ENCODE data around the gene XXYLT1. TPM values are rescaled to one million over a fixed set of nuclear protein-coding genes. Genes with fewer than 3 reads are reported as not detected.

XXYLT1 gene
- total and polyA plus RNA-seq, 9 of the 15 experiments (the other 6 are each of a cell fraction or from before 2014, with no cell fraction given) = 1.9 to 18.9 (median 15.0) TPM

- 0 out of 2 replicates have a peak, but pooled peaks have one; percentile 7 for TF ChIP-seq ZBTB9 (CRISPR knock-in tag; IDR thresholded peaks at IDR 0.05)
- no peak for TF ChIP-seq ZNF444 (CRISPR knock-in tag; IDR thresholded peaks at IDR 0.05)
- no peak for TF ChIP-seq MAFF (IDR thresholded peaks at IDR 0.05; ENCODE audit: low read length)
- 0 out of 2 replicates have a peak, but pooled peaks have one; percentile 23 for TF ChIP-seq ZNF436 (CRISPR knock-in tag; IDR thresholded peaks at IDR 0.05)
- TF ChIP-seq JUN (IDR thresholded peaks at IDR 0.05; ENCODE audit: borderline replicate concordance, low read depth, low read length) = no peak; the same call in 1 of the 2 replicates
- peak; percentile 60; the same call in 1 of the 2 replicates for TF ChIP-seq JUN (CRISPR knock-in tag; IDR thresholded peaks at IDR 0.05; ENCODE audit: borderline replicate concordance)
- no peak for TF ChIP-seq ZNF766 (CRISPR knock-in tag; conservative IDR thresholded peaks at IDR 0.05)
- TF ChIP-seq CHCHD3 (CRISPR knock-in tag; IDR thresholded peaks at IDR 0.05) = no peak
- TF ChIP-seq ZNF586 (CRISPR knock-in tag; conservative IDR thresholded peaks at IDR 0.05) = no peak
- TF ChIP-seq, protein P1, sequence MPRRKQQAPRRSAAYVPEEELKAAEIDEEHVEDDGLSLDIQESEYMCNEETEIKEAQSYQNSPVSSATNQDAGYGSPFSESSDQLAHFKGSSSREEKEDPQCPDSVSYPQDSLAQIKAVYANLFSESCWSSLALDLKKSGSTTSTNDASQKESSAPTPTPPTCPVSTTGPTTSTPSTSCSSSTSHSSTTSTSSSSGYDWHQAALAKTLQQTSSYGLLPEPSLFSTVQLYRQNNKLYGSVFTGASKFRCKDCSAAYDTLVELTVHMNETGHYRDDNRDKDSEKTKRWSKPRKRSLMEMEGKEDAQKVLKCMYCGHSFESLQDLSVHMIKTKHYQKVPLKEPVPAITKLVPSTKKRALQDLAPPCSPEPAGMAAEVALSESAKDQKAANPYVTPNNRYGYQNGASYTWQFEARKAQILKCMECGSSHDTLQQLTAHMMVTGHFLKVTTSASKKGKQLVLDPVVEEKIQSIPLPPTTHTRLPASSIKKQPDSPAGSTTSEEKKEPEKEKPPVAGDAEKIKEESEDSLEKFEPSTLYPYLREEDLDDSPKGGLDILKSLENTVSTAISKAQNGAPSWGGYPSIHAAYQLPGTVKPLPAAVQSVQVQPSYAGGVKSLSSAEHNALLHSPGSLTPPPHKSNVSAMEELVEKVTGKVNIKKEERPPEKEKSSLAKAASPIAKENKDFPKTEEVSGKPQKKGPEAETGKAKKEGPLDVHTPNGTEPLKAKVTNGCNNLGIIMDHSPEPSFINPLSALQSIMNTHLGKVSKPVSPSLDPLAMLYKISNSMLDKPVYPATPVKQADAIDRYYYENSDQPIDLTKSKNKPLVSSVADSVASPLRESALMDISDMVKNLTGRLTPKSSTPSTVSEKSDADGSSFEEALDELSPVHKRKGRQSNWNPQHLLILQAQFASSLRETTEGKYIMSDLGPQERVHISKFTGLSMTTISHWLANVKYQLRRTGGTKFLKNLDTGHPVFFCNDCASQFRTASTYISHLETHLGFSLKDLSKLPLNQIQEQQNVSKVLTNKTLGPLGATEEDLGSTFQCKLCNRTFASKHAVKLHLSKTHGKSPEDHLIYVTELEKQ (CRISPR knock-in tag; IDR thresholded peaks at IDR 0.05) = no peak
- TF ChIP-seq DNMT1 (IDR thresholded peaks at IDR 0.05) = 0 out of 2 replicates have a peak, but pooled peaks have one; percentile 53
- no peak for TF ChIP-seq PCBP2 (IDR thresholded peaks at IDR 0.05; ENCODE audit: low read depth, low read length, poor library complexity, severe bottlenecking)
- TF ChIP-seq NR2C2 (CRISPR knock-in tag; IDR thresholded peaks at IDR 0.05) = no peak
- TF ChIP-seq NR2C2 (tag; IDR thresholded peaks at IDR 0.05) = no peak
- no peak for TF ChIP-seq SIRT6 (IDR thresholded peaks at IDR 0.05; ENCODE audit: low read depth, low read length)
- TF ChIP-seq BHLHE40 (IDR thresholded peaks at IDR 0.05; ENCODE audit: low read length) = peak; percentile 94
- no peak for TF ChIP-seq ETS2 (tag; IDR thresholded peaks at IDR 0.05; ENCODE audit: borderline replicate concordance, poor library complexity, severe bottlenecking)
- TF ChIP-seq, protein P2, sequence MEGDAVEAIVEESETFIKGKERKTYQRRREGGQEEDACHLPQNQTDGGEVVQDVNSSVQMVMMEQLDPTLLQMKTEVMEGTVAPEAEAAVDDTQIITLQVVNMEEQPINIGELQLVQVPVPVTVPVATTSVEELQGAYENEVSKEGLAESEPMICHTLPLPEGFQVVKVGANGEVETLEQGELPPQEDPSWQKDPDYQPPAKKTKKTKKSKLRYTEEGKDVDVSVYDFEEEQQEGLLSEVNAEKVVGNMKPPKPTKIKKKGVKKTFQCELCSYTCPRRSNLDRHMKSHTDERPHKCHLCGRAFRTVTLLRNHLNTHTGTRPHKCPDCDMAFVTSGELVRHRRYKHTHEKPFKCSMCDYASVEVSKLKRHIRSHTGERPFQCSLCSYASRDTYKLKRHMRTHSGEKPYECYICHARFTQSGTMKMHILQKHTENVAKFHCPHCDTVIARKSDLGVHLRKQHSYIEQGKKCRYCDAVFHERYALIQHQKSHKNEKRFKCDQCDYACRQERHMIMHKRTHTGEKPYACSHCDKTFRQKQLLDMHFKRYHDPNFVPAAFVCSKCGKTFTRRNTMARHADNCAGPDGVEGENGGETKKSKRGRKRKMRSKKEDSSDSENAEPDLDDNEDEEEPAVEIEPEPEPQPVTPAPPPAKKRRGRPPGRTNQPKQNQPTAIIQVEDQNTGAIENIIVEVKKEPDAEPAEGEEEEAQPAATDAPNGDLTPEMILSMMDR (IDR thresholded peaks at IDR 0.05 in 2 of 3, conservative IDR thresholded peaks at IDR 0.05 in 1 of 3; ENCODE audit: insufficient read depth in 2 of 3, low read depth in 1 of 3, low read length in 3 of 3) = peak; percentile 96 to 99 (median 99)
- TF ChIP-seq, protein P3, sequence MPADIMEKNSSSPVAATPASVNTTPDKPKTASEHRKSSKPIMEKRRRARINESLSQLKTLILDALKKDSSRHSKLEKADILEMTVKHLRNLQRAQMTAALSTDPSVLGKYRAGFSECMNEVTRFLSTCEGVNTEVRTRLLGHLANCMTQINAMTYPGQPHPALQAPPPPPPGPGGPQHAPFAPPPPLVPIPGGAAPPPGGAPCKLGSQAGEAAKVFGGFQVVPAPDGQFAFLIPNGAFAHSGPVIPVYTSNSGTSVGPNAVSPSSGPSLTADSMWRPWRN (IDR thresholded peaks at IDR 0.05; ENCODE audit: low read depth) = peak; percentile 43; the same call in 1 of the 2 replicates
- TF ChIP-seq ERF (CRISPR knock-in tag; IDR thresholded peaks at IDR 0.05) = peak; percentile 17; the same call in 1 of the 2 replicates
These were observed 668 bp upstream of the XXYLT1 start (continued) for GRCh38 chr3:195271410-195272243.

All from K562 (cell line).